ENCODE data around the gene ASPHD1. TPM values are rescaled to one million over a fixed set of nuclear protein-coding genes. Genes with fewer than 3 reads are reported as not detected.

ASPHD1 gene
- total RNA-seq, 2 donors from 2014 or later, result 0.27 TPM; not detected in 1

DNA sequence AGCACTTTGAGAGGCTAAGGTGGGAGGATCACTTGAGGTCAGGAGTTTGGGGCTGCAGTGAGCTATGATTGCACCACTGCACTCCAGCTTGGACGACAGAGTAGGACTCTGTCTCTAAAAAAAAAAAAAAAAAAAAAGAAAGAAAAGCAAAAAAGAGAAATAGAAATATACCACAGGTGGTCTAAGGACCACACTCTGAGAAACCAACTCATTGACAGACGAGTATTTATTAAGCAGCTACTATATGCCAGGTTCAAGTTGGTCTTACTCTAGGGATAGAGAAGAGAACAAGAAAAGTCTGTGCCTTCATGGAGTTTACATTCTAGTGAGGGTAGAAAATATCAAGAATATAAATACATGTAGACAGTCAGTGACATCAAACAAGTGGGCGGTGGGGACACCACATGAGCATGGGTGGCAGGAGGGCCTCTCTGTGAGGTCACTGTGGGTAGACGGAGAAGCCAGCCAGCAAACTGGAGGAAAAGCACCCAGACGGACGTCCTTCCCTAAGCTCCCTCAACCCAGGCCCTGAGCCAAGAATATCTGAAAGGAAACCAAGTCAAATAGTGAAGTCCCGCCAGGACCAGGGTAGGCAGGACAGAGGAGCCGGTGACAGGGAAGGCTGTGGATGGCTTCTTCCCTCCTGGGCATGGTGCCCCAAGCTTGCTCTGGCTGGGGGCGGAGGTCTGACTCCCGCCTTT lies 42.0 kb upstream of the ASPHD1 start:
- H3K27me3 ChIP-seq (replicated peaks; ENCODE audit: insufficient read depth), result no peaks in the 10 kb centered on the region
- no peaks in the 10 kb centered on the region for H3K9me3 ChIP-seq
- peak; percentile 51 for DNase-seq (ENCODE audit: low spot score)
- H3K4me1 ChIP-seq (ENCODE audit: control insufficient read depth in 1 of 2, low read depth in 2 of 2), result peaks cover 12 to 44% of the 10 kb centered on the region in 2 donors
- ATAC-seq (ENCODE audit: insufficient number of reproducible peaks, low FRiP score, low read depth), result no peak
- H3K36me3 ChIP-seq, result peaks cover 6% of the 10 kb centered on the region
- no peak overlapping the region for H3K4me3 ChIP-seq
- peak overlapping the region; percentile 50 to 53 for H3K27ac ChIP-seq
- TF ChIP-seq, protein P1, sequence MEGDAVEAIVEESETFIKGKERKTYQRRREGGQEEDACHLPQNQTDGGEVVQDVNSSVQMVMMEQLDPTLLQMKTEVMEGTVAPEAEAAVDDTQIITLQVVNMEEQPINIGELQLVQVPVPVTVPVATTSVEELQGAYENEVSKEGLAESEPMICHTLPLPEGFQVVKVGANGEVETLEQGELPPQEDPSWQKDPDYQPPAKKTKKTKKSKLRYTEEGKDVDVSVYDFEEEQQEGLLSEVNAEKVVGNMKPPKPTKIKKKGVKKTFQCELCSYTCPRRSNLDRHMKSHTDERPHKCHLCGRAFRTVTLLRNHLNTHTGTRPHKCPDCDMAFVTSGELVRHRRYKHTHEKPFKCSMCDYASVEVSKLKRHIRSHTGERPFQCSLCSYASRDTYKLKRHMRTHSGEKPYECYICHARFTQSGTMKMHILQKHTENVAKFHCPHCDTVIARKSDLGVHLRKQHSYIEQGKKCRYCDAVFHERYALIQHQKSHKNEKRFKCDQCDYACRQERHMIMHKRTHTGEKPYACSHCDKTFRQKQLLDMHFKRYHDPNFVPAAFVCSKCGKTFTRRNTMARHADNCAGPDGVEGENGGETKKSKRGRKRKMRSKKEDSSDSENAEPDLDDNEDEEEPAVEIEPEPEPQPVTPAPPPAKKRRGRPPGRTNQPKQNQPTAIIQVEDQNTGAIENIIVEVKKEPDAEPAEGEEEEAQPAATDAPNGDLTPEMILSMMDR (IDR thresholded peaks at IDR 0.05), result no peak

DNA sequence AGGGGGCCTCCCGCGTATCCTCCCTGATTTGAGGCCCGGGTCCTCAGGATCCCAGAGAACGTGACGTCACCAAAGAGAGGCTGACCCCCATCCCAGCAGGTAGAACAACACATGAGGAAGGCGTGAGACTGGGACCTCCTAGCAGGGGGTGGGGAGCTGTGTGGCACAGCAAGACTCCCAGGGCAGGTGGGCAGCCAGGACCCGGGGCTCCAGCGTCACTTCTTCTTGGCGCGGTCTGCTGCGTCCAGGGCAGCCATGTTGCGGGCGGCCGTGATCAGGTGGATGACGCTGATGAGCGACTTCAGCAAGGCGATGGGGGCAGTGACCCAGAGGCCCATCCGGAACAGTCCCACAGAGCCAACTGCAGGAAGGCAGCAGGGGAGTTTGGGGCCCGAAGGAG lies 41.3 kb upstream of the ASPHD1 start:
- ATAC-seq (ENCODE audit: insufficient number of reproducible peaks, low FRiP score, low read depth), result no peak
- H3K27ac ChIP-seq, result peak overlapping the region; percentile 50 to 53

DNA sequence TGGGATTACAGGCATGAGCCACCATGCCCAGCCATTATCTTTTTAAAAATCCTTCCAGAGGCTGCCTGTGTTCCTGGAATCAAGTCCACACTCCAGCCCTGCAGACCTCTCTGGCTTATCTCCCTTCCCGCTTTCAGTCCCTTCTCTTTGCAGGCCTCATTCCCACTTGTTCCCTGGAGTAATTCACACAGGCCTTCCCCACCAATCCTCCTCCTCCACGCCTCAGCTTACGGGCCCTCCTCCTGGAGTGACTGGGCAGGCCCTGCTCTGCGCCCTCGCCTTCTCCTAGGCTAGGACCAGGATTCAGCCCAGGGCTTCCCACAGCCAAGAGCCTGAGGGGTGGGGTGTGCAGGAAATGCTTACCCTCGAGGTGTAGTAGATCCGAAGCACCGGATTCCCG lies 40.1 kb upstream of the ASPHD1 start:
- TF ChIP-seq, protein P1 (IDR thresholded peaks at IDR 0.05), result no peak
- Histone ChIP-seq H3K9me3 (no peaks in the 10 kb centered on the region), H3K27me3 (replicated peaks; ENCODE audit: insufficient read depth) (no peaks in the 10 kb centered on the region), H3K4me1 (ENCODE audit: control insufficient read depth in 1 of 2, low read depth in 2 of 2) (peaks cover 12 to 48% of the 10 kb centered on the region in 2 donors), H3K27ac (no peak overlapping the region), H3K36me3 (peaks cover 6% of the 10 kb centered on the region), H3K4me3 (no peak overlapping the region)
- DNase-seq (ENCODE audit: low spot score), result no peak
- ATAC-seq (ENCODE audit: insufficient number of reproducible peaks, low FRiP score, low read depth), result no peak

More for the DNA sequence above, 41.3 kb upstream of the ASPHD1 start:
- Histone ChIP-seq H3K27me3 (replicated peaks; ENCODE audit: insufficient read depth) (no peaks in the 10 kb centered on the region), H3K9me3 (no peaks in the 10 kb centered on the region), H3K36me3 (peaks cover 6% of the 10 kb centered on the region), H3K4me3 (no peak overlapping the region), H3K4me1 (ENCODE audit: control insufficient read depth in 1 of 2, low read depth in 2 of 2) (peaks cover 12 to 48% of the 10 kb centered on the region in 2 donors)
- TF ChIP-seq, protein P1 (IDR thresholded peaks at IDR 0.05), result no peak
- DNase-seq (ENCODE audit: low spot score), result no peak

DNA sequence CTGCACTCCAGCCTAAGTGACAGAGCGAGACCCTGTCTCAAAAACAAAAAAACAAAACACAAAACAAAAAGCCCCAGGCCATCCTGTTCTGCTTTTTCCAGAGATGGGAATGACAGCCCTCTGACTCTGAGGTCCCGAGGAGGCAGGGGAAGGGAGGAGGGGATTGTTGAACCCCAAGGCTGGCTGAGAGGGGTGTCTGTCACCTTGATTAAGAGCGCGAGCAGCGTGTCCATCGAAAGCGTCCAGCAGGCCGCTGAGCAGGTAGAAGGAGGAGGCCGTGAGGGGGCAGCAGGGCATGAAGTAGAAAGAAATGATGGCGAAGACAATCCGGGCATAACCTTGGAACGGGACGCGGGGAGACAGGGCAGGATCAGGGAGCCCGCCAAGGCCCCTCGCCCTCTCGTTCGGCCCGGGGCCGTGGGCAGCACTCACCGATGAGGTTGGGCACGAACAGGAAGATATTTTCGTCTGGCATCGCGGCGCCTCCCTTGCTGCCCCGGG lies 37.9 kb upstream of the ASPHD1 start:
- H3K36me3 ChIP-seq, result peaks cover 6% of the 10 kb centered on the region
- TF ChIP-seq, protein P1 (IDR thresholded peaks at IDR 0.05), result no peak
- H3K9me3 ChIP-seq, result no peaks in the 10 kb centered on the region
- ATAC-seq (ENCODE audit: insufficient number of reproducible peaks, low FRiP score, low read depth) (no peak), DNase-seq (ENCODE audit: low spot score) (no peak)
- H3K4me1 ChIP-seq (ENCODE audit: control insufficient read depth in 1 of 2, low read depth in 2 of 2), result peaks cover 12 to 48% of the 10 kb centered on the region in 2 donors
- peak overlapping the region; percentile 99 for H3K4me3 ChIP-seq
- no peaks in the 10 kb centered on the region for H3K27me3 ChIP-seq (replicated peaks; ENCODE audit: insufficient read depth)
- H3K27ac ChIP-seq, result peak overlapping the region; percentile 81 to 98

DNA sequence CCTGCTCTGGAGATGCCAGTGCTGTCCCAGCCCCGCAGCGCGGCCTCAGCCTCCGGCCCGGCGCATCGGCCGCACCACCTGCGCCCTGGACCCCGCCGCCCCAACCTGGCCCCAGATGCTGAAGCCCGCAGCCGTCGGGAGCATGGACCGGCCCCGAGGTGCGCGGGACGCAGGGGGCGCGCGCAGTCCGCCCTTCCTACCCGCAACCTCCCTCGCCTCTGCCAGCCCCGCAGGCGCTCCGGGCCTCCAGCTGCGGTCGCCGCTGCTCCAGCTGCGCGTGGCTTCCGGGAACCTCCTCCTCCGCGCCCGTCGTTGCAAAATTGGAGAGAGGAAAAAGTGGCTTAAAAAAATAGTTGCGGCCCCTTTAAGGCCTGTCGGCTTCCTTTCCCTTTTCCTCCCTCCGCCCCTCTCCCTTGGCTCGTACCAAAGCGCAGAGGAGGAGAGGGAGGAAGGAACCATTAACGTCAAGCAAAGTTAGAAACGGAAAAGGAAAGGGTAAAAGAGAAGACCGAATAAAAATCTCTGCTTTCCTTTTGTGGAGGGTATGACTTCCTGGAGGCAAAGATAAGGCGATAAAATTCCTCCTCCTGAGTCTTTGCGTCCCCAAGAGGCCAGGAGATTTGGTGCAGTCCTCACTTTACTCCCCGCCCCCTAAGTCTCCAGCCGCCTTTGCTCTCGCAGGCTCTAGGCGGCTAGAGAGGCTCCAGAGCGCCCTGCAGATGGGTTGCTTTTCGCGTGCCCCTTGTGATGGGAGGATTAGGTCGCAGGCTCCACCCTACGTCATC lies 37.2 kb upstream of the ASPHD1 start, which contains the start of gene CDIPT:
Gene CDIPT, minus strand, starts transcription at position 343 of the 785 bp plus-strand sequence. CDS start 369 bp downstream, outside the sequence.
- TF ChIP-seq, protein P1 (IDR thresholded peaks at IDR 0.05), result peak; percentile 58
- peak; percentile 88 for ATAC-seq (ENCODE audit: insufficient number of reproducible peaks, low FRiP score, low read depth)
- DNase-seq (ENCODE audit: low spot score), result peak; percentile 84
- no peaks in the 10 kb centered on the region for H3K9me3 ChIP-seq
- H3K27ac ChIP-seq, result peak within 1 kb of the TSS; percentile 81 to 98
- H3K4me1 ChIP-seq (ENCODE audit: control insufficient read depth in 1 of 2, low read depth in 2 of 2), result peaks cover 12 to 44% of the 10 kb centered on the region in 2 donors
- no peaks in the 10 kb centered on the region for H3K27me3 ChIP-seq (replicated peaks; ENCODE audit: insufficient read depth)
- H3K4me3 ChIP-seq, result peak within 1 kb of the TSS; percentile 99
- peaks cover 6% of the 10 kb centered on the region for H3K36me3 ChIP-seq

Measured in thoracic aorta (tissue), 2 donors.